Hepatocyte (in vitro differentiated cells): Measurements from ENCODE around the gene NPAS3. TPM values are rescaled to one million over a fixed set of nuclear protein-coding genes. Genes with fewer than 3 reads are reported as not detected.

ENCODE experiments used
- DNase-seq: peaks from one replicate; pipeline ENCODE4 v3.0.0-alpha.2; 2016; ENCODE audit warnings: low spot score
- H2AFZ ChIP-seq: fragments of 200-600 bp; sonication (generic); 2 replicates; pipeline ENCODE4 v1.6.0; 2016; ENCODE audit warnings: antibody characterized with exemption, mild to moderate bottlenecking
- H3K27ac ChIP-seq: fragments of 200-600 bp; sonication (generic); 2 replicates; pipeline ENCODE4 v1.5.1; 2016; ENCODE audit warnings: mild to moderate bottlenecking
- H3K27me3 ChIP-seq: fragments of 200-600 bp; sonication (generic); 2 replicates; pipeline ENCODE4 v1.6.1; 2016
- H3K36me3 ChIP-seq: fragments of 200-600 bp; sonication (generic); replicated peaks from 2 replicates; pipeline ENCODE4 v1.5.1; 2016; ENCODE audit warnings: low read depth; ENCODE audit not compliant: insufficient read depth
- H3K4me1 ChIP-seq: fragments of 200-600 bp; sonication (generic); 2 replicates; pipeline ENCODE4 v1.5.1; 2016; ENCODE audit warnings: mild to moderate bottlenecking, moderate library complexity; ENCODE audit not compliant: insufficient read depth
- H3K4me2 ChIP-seq: fragments of 200-600 bp; sonication (generic); 2 replicates; pipeline ENCODE4 v1.6.0; 2016
- H3K4me3 ChIP-seq: fragments of 200-600 bp; sonication (generic); 2 replicates; pipeline ENCODE4 v1.5.1; 2016; ENCODE audit warnings: mild to moderate bottlenecking
- H3K79me2 ChIP-seq: fragments of 200-600 bp; sonication (generic); 2 replicates; pipeline ENCODE4 v1.6.0; 2017; ENCODE audit warnings: mild to moderate bottlenecking
- H3K9me2 ChIP-seq: fragments of 200-600 bp; sonication (generic); replicated peaks from 2 replicates; pipeline ENCODE4 v1.6.0; 2017; ENCODE audit warnings: mild to moderate bottlenecking; ENCODE audit not compliant: insufficient read depth
- H3K9me3 ChIP-seq: fragments of 200-600 bp; sonication (generic); 2 replicates; pipeline ENCODE4 v1.5.1; 2016; ENCODE audit warnings: low read depth, mild to moderate bottlenecking
- H4K20me1 ChIP-seq: fragments of 200-600 bp; sonication (generic); 2 replicates; pipeline ENCODE4 v1.6.0; 2016; ENCODE audit warnings: mild to moderate bottlenecking; ENCODE audit not compliant: insufficient read depth, poor library complexity, severe bottlenecking
- EZH2 ChIP-seq: fragments of 200-600 bp; sonication (generic); IDR thresholded peaks from 2 replicates; pipeline ENCODE4 v1.6.1; 2016; ENCODE audit warnings: antibody characterized with exemption, mild to moderate bottlenecking, borderline replicate concordance
- EZH2phosphoT487 ChIP-seq: fragments of 200-600 bp; sonication (generic); IDR thresholded peaks from one replicate; pipeline ENCODE4 v1.6.1; 2018; ENCODE audit warnings: antibody characterized with exemption, mild to moderate bottlenecking, low read depth, moderate library complexity; ENCODE audit not compliant: unreplicated experiment, severe bottlenecking
- WGBS: methylation state at CpG from one replicate; pipeline ENCODE4 v1.1.6; 2016; ENCODE audit warnings: low lambda C conversion rate; ENCODE audit errors: missing lambda C conversion rate; 5-methylcytosine and 5-hydroxymethylcytosine counted together
- polyA plus RNA-seq: library from polyadenylated mRNA; unstranded; fragments of >200 nt; fragmentation: Nextera tagmentation; extraction: Ambion mirVana; gene quantifications from 2 replicates; pipeline ENCODE4 v1.2.1, GENCODE V29; 2016
- total RNA-seq: library from RNA; depleted of rRNA; stranded (reverse); fragments of >200 nt; gene quantifications from 2 replicates; pipeline ENCODE4 v1.2.3, GENCODE V29; 2014
- TF ChIP-seq, protein P1 (sequence below): fragments of 200-600 bp; sonication (generic); IDR thresholded peaks from 2 replicates; pipeline ENCODE4 v1.5.1; 2016; ENCODE audit warnings: antibody characterized with exemption, mild to moderate bottlenecking; ENCODE audit not compliant: poor library complexity

NPAS3 gene
- total and polyA plus RNA-seq, 2 experiments from 2014 or later, result 0.11 to 1.1 TPM

GRCh38 chr14:33297565-33297964, 358.9 kb downstream of the NPAS3 start:
- Histone ChIP-seq H3K4me2 (no peak overlapping the region), H2AFZ (no peak overlapping the region), H3K36me3 (no peaks in the 10 kb centered on the region), H4K20me1 (no peaks in the 10 kb centered on the region), H3K4me1 (no peaks in the 10 kb centered on the region), H3K4me3 (no peak overlapping the region), H3K27ac (no peak overlapping the region), H3K79me2 (no peaks in the 10 kb centered on the region), H3K9me3 (no peaks in the 10 kb centered on the region), H3K27me3 (no peaks in the 10 kb centered on the region), H3K9me2 (no peaks in the 10 kb centered on the region)
- no peak for DNase-seq
- TF ChIP-seq EZH2phosphoT487, result no peak
- TF ChIP-seq, protein P1, sequence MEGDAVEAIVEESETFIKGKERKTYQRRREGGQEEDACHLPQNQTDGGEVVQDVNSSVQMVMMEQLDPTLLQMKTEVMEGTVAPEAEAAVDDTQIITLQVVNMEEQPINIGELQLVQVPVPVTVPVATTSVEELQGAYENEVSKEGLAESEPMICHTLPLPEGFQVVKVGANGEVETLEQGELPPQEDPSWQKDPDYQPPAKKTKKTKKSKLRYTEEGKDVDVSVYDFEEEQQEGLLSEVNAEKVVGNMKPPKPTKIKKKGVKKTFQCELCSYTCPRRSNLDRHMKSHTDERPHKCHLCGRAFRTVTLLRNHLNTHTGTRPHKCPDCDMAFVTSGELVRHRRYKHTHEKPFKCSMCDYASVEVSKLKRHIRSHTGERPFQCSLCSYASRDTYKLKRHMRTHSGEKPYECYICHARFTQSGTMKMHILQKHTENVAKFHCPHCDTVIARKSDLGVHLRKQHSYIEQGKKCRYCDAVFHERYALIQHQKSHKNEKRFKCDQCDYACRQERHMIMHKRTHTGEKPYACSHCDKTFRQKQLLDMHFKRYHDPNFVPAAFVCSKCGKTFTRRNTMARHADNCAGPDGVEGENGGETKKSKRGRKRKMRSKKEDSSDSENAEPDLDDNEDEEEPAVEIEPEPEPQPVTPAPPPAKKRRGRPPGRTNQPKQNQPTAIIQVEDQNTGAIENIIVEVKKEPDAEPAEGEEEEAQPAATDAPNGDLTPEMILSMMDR, result no peak
- no peak for TF ChIP-seq EZH2
- WGBS, result 50% methylated on average over 4 of the region's 4 CpGs

- Histone ChIP-seq H3K36me3 (no peaks in the 10 kb centered on the region), H3K27me3 (no peaks in the 10 kb centered on the region), H3K27ac (no peak overlapping the region), H4K20me1 (no peaks in the 10 kb centered on the region), H3K4me2 (no peak overlapping the region), H3K79me2 (no peaks in the 10 kb centered on the region), H3K9me3 (no peaks in the 10 kb centered on the region), H2AFZ (no peak overlapping the region), H3K9me2 (no peaks in the 10 kb centered on the region), H3K4me3 (no peak overlapping the region), H3K4me1 (no peaks in the 10 kb centered on the region)
- DNase-seq, result no peak
- TF ChIP-seq EZH2, result no peak
- no peak for TF ChIP-seq EZH2phosphoT487
- TF ChIP-seq, protein P1, result no peak
- WGBS, result 84% methylated on average over 11 of the region's 11 CpGs
These were observed 369.1 kb downstream of the NPAS3 start for GRCh38 chr14:33307691-33308251.

DNA sequence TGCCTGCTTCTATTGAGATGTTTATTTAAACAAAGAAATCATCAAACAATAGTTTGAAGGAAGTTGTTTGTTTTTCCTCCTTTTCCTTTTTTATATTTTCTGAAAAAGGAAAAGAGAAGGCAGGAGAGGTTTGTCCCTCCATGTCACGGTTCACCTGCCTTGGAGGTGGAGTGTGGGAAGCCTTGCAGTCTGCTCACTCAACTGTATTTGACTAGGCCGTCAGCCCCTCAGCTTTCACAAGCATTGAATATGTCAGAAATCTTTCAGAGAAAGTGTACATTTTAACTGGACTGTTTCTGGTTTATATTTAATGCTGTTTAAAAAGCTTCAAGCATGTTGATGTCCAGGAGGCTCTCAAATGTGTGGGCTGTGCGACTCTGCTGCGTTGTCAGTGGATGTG, 370.4 kb downstream of the NPAS3 start:
- H3K36me3 ChIP-seq, result no peaks in the 10 kb centered on the region
- no peaks in the 10 kb centered on the region for H3K4me1 ChIP-seq
- H3K4me2 ChIP-seq, result no peak overlapping the region
- no peaks in the 10 kb centered on the region for H3K27me3 ChIP-seq
- H4K20me1 ChIP-seq, result no peaks in the 10 kb centered on the region
- H3K4me3 ChIP-seq, result no peak overlapping the region
- H3K27ac ChIP-seq, result no peak overlapping the region
- no peaks in the 10 kb centered on the region for H3K9me2 ChIP-seq
- 85% methylated on average over 4 of the region's 4 CpGs for WGBS
- no peaks in the 10 kb centered on the region for H3K9me3 ChIP-seq
- TF ChIP-seq EZH2, result no peak
- TF ChIP-seq EZH2phosphoT487, result no peak
- TF ChIP-seq, protein P1, result no peak
- no peak for DNase-seq
- no peak overlapping the region for H2AFZ ChIP-seq
- H3K79me2 ChIP-seq, result no peaks in the 10 kb centered on the region

DNA sequence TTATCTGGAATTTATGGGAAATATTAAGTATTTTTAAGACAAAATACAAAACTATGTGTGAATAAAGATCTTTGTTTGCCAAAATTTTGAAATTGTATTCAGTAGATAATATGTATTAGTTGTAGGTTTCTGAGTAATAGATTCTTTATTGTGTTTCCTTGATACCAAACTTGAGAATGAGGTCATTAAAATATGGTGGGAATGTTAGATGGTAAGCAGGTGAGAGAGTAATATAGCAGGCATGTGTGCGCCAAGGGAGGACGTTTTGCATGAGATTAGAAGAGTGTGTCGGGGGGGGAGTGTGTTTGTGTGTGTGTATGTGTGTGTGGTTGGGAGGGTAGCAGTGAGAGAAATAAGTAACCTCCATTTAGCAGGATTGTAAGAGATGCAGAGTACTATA, 376.5 kb downstream of the NPAS3 start:
- 84% methylated on average over 3 of the region's 3 CpGs for WGBS
- Histone ChIP-seq H3K27ac (no peak overlapping the region), H4K20me1 (no peaks in the 10 kb centered on the region), H3K79me2 (no peaks in the 10 kb centered on the region), H3K9me3 (no peaks in the 10 kb centered on the region), H3K9me2 (no peaks in the 10 kb centered on the region), H3K4me3 (no peak overlapping the region), H3K4me2 (no peak overlapping the region), H2AFZ (no peak overlapping the region), H3K27me3 (no peaks in the 10 kb centered on the region), H3K36me3 (no peaks in the 10 kb centered on the region), H3K4me1 (no peaks in the 10 kb centered on the region)
- DNase-seq, result no peak
- TF ChIP-seq EZH2 (no peak), EZH2phosphoT487 (no peak)
- TF ChIP-seq, protein P1, result no peak
